Measurements from ENCODE around the gene P2RY6.

P2RY6 gene

DNA sequence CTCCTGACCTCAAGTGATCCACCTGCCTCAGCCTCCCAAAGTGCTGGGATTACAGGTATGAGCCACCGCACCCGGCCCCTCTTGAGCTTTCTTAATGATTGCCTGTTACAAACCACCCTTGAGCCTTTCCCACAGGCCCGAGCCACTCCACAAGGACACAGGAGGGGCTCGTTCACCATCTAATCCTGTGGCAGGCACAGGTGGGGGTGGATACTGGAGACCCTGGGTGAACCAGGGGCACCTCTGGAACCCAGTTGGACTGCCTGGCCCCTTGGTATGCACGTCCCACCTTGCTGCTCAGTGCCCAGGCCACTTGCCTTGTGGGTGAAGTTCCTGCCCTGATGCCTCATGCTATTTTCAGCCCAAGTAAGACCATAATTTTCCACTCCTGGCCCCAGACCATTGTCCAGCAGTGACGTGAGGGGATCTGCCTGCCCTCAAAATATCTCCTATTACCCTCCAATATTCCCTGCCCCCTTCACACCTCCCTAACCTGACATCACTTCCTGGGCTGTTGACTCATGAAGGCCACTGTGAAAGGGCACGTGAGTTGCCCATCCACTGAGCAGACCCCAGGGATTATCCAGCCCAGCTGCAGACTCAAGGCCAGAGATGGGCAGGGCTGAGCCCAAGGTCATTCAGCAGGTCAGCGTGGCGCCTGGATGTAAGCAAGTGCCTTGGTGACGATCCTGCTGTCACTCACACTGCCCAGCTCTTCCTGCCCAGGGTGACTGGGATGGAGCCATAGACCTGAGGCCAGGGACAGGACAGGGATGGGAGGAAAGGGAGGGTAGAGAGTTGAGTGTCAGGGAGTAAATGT, 34.5 kb upstream of the P2RY6 start:
- no peak for DNase-seq

DNA sequence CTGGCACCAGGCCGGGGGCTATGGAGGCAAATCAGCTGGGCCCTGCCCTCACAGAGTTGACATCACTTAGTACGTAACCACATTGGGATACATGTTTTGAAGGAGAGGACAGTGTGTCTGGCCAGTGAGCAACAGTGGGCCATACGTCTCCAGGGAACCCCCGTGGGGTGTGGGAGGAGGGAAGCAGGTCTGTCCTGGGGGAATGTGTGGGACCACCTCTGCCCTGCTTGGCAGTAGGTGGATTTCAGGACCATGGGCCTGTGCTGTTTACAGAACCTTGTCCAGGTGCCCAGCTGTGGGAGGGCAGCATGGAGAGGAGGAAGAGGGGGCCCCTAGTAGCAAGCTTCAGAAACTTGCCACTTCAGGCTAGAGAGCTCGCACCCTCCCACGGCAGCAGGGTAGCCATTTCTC, 33.0 kb upstream of the P2RY6 start:
- DNase-seq: no peak

DNA sequence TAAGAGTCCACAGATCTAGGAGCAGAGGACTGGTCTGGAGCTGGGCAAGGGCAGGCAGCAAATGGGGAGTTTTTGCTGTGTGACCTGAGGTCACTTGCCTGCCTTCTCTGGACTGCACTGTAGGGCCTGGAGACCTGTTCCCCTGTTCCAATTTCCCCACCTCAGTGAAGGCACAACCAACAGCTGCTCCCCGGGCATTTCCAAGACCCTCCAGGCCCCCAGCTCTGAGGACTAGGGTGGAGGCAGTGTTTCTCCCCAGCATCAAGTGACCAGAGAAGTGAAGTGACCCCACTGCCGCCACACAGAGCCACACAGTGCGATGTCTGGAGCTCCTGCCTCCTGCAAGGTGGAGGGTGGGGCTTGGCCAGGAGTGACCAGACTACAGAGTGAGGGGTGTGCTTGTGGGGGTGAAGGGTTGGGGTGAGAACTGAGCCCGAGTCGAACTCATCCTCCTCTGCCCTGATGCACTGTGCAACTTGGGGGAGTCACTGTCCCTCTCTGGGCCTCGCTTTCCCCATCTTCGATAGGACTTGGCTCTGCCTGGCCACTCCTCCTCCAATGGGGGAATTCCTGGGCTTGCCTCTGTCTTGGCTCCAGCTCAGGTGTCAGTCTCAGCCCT, 32.5 kb upstream of the P2RY6 start:
- DNase-seq: no peak

DNA sequence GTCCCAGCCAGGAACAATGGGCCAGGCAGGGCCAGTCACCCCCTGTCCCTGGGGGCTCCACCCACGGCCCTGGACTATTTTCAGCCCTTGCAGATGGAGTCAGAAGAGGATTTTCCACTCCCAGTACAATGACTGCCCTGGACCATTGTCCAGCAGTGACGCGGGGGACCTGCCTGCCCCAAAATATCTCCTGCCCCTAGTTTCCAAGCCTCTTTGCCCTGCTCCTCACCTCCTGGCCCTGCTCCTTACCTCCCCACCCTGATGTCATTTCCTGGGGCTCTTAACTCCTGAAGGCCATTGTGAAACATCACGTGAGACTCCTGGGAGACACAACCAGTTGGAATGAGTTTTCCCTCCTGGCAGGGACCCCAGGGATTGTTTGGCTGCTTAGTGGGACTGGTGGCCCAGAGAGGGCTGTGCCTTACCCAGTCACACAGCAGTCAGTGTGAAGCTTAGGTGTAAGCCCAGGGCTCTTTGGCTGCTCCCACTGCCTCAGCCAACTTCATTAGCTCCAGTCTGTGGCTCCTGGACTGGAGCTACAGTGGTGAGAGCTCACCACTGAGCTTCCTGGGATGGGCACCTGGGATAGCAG, 31.9 kb upstream of the P2RY6 start:
- no peak for DNase-seq

GRCh38 chr11:73241300-73241699, 30.8 kb upstream of the P2RY6 start:
- DNase-seq: no peak

DNA sequence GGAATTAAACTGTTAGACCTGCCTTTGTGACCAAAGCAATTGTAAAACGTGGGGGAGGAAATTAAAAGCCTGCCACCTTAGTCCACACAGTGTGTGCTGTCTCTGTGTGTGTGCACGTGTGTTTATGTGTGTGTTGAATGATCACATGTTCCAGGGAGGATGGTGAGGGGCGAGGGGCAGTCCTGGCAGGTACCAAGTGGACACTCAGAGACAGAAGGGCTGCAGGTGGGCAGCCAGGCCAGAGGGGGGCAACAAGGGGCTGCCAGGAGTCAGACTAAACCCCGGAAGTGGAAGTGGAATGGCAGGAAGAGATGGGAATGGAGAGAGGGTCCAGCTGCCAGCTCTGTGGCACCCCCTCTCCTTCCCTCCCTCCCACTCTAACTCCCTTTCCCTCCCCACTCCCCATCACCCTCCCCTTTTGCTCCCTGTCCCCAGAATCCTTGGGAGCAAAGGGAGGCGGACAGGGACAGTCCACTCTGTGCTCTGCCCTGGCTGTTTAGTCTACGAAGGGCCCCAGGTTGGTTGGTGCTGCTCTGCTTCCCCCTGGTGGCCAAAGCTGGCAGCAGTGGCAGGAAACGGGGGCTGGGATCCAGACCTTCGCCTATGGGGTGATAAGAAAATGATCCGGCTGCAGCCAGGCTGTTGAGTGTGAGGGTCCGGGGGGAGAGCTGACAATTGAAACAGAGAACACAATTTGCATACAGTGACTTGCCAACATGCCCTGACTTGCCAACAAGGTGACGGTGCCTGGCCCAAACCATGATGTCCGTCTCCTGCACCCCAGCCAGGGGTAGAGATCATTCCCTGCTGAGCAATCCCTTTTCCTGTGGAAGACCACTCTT, 29.7 kb upstream of the P2RY6 start:
- peak; percentile 81 for DNase-seq

- no peak for DNase-seq
These were observed 29.0 kb upstream of the P2RY6 start for GRCh38 chr11:73243093-73243485.

DNA sequence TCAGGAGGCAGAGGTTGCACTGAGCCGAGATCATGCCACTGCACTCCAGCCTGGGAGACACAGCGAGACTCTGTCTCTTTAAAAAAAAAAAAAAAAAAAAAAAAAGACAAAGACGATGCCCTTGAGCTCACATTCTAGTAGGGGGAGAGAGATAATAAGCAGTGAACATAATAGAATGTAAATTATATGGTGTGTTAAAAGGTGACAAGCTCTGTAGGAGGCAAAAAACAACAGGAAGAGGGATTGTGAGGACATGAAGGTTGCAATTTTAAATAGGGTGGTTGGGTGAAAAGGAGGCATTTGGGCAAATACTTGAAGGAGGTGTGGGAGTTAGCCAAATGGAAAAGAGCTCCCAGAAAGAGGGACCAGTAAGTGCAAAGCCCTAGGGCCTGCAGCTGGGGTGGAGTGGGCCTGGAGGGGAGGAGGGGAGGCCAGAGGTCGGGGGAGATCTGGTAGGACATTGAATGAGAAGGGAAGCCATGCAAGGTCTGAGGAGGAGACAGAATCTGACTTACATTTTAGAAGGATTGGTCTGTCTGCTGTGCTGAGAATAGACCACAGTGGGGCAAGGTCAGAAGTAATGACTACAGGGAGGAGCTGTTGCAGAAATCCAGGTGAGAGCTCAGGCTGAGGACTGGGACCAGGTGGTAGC, 27.4 kb upstream of the P2RY6 start:
- DNase-seq: no peak

GRCh38 chr11:73245461-73245860, 26.7 kb upstream of the P2RY6 start:
- no peak for DNase-seq

DNA sequence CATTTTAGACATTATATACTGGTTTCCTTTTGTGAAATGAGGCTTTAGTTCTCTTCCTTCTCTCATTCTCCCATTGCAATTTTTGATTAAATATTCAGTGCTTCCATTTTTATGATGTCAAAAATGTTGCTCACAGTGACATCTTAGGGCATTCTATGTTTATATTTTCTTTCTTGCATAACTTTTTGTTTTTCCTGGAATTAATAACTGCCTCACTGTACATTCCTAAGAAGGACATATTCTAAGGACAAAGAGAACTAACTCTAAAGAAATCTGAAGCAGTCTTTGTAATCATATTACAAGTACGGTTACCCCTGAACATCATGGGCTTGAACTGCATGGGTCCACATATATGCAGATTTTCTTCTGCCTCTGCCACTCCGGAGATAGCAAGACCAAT, 25.8 kb upstream of the P2RY6 start:
- no peak for DNase-seq

DNA sequence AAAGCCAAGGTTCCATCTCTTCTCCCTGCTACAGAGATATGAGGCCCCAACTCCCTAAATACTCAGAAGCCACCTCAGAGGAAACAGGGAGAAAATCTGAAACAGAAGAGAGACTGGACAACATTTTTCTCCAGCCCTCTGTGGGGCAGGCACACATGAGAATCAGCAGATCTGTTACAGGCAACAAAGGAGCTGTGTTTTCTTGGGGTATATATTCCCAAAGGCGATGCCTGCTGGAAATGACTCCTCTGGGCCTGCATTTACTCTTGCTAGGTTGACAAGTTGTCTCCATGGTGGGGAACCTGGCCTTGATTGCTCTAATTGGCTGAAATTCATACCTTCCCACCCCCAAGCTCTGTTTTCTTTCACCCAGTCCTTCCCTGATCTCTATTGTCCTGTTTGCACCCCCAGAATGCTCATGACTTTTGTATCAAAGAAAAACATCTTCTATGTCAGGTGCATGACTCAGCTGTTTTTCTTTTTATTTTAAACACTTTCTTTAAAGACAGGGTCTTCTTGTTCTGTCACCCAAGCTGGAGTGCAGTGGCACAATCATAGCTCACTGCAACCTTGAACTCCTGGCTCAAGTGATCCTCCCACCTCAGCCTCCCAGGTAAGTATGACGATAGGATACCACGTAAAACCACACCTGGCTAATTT, 23.5 kb upstream of the P2RY6 start:
- DNase-seq: no peak

DNA sequence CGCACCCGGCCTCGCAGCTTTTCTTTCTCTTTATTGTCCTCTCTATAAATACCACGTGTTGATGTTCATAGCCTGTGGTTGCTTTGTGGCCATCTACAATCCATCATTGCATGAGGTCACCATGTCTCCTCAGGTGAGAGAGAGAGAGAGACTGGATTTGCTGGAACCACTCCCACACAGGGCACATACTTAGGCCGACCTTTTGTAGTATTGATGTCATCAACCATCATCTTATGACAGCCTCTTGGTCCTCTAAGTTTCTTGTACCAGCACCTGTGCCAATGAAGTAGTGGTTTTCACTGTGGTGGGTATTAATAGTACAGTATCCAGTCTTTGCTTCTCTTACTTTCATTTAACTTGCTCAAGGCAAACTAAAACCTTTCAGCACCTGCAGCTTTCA, 22.8 kb upstream of the P2RY6 start:
- no peak for DNase-seq

DNA sequence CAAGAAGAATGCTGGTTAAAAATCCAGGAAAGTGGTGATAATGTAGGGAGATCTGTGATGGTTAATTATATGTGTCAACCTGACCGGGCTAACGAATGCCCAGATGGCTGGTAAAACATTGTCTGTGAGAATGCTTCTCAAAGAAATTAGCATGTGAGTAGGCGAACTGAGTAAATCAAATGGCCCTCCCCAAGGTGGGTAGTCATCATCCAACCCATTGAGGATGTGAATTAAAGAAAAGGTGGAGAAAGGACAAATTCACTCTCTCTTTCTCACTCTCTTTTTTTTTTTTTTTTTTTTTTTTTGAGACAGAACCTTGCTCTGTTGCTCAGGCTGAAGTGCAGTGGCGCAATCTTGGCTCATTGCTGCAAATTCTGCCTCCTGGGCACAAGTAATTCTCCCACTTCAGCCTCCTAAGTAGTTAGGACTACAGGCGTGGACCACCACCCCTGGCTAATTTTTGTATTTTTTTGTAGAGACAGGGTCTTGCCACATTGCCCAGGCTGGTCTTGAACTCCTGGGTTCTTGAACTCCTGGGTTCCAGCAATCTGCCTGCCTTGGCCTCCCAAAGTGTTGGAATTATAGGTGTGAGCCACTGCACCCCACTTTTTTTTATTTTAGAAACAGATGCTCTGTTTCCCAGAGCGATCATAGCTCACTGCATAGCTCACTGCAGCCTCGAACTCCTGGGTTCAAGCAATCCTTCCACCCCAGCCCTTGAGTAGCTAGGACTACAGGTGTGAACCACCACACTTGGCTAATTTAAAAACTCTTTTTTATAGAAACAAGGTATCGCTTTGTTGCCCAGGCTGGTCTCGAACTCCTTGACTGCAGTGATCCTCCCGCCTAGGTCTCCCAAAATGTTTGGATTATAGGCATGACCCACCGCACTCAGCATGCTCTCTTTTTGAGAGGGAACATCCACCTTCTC, 22.0 kb upstream of the P2RY6 start:
- no peak for DNase-seq

DNA sequence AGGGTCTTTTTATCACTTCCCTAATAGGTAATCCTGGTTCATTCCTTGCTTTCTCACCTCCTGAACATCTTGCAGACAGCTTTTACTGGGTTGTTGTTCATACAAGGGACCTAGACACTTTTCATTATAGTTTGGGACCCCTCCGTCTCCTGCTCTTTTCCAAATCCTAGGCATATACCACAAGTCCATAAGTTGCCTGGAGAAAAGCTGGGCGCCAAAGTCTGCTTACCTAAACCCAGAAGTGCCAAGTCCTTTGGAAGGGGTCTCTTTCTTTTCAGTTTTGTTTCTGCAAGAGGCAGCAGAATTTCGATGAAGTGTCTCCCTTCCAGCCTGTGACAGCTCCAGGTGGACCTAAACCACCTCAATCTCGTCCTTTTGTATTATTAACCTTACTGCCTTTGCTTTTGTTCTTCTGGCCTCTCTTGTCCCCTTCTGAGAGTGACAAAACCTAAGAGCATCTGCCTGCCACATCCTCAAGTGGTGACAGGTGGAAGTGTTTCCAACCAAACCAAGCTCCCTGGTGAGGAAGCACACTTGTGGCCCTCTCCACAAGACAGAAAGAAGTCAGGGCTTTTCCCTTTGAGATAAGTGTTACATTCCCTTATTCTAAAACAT, 19.5 kb upstream of the P2RY6 start:
- DNase-seq: peak; percentile 18

GRCh38 chr11:73257342-73258103, 14.6 kb upstream of the P2RY6 start:
- no peak for DNase-seq

- DNase-seq: no peak
These were observed 13.8 kb upstream of the P2RY6 start for GRCh38 chr11:73258104-73259035.

DNA sequence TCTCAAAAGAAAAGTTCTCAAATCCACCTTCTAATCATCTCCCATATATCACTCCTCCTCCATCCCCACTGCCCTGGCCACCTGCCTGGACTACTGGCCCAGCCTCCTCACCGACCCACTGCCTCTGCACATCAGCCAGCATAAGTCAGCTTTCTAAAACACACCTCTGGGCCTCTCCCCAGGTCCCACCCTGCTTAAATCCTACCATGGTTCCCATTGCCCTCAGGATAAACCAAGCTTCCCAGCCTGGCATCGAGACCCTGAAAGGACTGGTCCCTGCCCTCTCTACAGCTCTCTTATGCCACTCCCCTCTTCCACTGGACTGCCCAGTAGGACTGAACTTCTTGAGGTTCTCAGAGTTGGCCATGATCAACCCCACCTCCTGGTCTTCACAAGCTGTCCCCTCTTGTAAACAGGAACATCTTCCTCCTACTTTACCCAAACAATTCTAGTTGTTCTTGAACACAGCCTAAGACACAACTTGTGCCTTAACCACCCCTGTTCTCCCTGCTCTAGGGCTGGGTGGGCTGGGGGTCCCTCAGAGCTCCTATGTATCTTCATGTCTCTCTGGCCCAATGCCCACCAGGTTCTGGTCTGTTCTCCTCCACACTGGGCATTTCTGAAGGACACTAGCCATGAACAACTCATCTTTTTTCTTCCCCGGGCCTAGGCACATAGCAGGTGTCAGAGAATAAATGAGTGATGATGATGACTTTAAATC, 12.6 kb upstream of the P2RY6 start:
- DNase-seq: no peak

GRCh38 chr11:73260127-73260457, 12.0 kb upstream of the P2RY6 start:
- no peak for DNase-seq
